Measurements from ENCODE around the gene LRP1B.

DNA sequence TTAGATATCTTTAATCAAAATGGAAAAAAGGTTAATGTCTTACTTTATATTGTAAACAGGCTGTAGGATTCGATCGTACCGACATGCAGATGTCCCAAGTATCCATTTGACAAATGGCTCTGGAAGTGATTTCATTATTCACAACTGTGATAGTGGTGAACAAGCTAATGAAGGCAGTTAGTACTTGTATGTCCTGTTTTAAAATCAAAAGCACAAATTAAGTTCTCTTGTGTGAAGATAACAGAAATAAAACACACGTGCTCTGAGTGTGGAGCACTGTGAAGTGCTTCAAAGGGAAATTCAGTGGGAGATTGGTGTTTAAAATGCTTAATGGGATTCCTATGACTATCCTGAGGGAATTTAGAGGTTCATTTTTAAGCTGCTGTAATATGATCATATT is 8.6 kb upstream of the LRP1B start:
- TF ChIP-seq YY1 (IDR thresholded peaks at IDR 0.05) (no peak), CTCF (IDR thresholded peaks at IDR 0.05; ENCODE audit: low read depth, low read length, missing input control) (no peak), NR2F2 (IDR thresholded peaks at IDR 0.05) (no peak), SP1 (IDR thresholded peaks at IDR 0.05) (no peak)
